GM18505 (cell line): ENCODE results near the gene CRYBG3.

Experiments used
- ATAC-seq: cut with Tn5 transposase; IDR thresholded peaks from one replicate; pipeline ENCODE4 v1.9.1; 2021; ENCODE audit not compliant: unreplicated experiment
- POLR2A ChIP-seq: IDR thresholded peaks from 4 replicates; pipeline ENCODE4 v1.6.1; 2011; ENCODE audit warnings: borderline replicate concordance; ENCODE audit not compliant: insufficient read depth, insufficient read length; ENCODE audit errors: extremely low read depth

Gene CRYBG3

DNA sequence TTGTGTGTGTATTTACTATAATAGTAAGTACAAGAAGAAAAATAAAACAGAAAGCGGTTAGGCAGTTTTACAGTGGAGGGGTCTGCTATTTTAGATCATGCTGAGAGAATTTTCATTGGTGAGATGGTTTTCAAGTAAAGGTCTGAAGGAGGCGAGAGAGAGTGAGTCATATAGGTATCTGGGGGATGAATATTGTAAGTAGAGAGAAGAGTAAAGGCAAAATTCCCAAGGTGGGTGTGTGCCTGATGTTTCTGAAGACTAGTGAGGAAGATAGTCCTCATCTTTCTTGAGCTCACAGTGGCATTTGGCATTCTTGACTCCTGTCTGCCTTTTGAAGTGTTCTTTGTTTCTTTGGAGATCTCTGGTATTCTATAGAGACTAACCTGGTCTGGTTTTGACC is 38.6 kb downstream of the CRYBG3 start:
- no peak for TF ChIP-seq POLR2A
- ATAC-seq = no peak

DNA sequence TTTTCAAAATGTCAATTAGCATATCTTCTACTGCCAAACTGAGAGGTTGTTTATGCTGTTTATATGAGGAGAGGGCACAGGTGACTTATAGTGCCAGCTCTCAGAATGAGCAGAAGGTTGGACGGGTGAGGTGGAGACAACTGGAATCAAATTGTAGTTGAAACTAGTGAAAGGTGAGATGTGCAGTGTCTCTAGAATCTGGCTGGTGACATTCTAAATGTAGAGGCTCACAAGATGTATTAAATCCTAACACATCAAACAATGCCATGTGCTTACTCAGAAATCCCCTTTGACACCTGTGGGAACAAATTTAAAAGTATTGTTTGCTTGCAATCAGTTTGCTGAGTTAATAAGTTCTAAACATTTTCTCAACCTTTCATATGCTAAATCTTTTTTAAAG is 40.8 kb downstream of the CRYBG3 start:
- ATAC-seq = no peak
- no peak for TF ChIP-seq POLR2A

DNA sequence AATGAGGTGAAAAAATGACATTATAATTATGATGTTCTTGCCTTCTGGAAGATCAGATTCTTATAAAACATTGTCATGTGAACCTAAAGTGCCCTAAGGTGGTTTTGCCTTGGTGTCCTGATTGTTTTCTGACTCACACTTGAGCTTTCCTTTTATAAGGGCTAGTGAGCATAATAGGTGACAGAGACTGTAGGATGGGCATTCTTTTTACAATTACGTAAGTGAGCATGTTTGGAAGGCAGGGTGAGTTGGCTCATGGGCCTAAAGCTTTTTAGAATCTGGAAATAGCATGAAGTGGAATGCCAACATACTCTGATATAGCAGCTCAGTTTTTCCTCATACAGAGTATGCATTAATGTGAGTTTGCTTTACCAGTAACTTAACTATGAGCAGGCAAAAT is 41.2 kb downstream of the CRYBG3 start:
- no peak for ATAC-seq
- no peak for TF ChIP-seq POLR2A

DNA sequence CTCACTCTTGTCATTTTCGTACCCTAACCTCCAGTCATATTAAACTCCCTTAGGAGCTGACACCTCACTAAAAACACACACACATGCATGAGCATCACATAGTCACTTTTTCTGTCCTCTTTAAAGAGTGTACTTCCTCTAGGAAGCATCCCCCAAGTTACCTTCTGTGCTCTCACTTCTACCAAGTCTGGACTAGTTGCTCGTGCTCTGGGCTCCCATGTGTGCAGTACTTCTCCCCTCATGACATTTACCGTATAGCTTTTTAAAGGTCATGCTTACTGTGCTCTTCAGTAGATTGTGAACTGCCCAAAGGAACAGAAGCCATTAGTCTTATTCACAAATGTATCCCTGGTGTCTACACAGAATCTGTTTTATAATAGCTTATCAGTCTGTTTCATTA is 42.0 kb downstream of the CRYBG3 start:
- ATAC-seq = no peak
- no peak for TF ChIP-seq POLR2A

DNA sequence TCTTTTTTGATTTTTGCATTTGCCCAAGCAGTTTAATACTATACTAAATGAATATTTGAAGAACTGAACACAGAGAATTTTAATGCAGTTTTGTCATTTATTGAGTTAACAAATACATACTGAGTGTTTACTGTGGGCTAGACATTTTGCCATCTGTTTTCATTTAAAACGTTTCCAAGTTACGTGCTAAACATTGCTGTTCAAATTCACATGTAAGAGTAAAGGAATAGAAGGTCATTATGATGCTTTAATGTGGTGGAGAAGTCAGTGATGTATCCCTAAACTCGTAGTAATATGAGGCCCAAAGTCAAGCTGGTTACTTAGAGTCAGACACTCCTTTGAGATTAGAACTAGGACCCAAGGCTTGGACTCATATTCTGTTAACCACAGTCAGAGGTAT is 49.4 kb downstream of the CRYBG3 start:
- no peak for ATAC-seq
- no peak for TF ChIP-seq POLR2A

DNA sequence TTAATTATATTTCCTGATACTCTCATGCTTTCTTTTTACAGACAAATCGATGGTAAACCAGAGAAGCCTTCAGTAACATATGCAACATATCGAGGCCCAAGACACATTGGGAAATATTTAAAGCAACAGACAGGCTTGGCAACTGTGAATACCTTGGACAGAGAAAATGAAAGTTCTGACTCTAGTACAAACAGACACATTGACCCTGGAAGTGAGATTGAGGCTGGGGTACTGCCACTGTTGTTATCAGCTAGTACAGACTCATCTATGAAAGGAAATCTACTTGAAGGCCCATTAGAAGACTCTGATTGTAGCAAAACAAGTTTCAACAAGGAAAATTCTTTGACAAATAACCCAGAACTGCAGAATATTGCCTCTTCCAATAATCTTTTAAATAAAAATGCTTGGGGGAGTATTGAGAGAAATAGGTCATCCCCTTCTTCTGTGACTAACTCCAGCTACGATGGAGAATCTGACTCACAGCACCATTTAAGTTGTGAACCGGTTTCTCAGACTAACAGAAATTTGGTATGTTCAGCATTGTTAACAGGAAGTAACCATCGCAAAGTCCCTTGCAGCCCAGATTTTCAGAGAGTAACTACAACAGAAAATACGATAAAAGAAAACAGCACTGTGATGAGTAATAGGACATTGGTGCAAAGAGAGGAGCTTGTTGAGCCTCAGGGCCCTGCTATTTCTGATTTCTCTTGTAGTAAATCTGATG is 50.2 kb downstream of the CRYBG3 start:
- no peak for TF ChIP-seq POLR2A
- no peak for ATAC-seq

DNA sequence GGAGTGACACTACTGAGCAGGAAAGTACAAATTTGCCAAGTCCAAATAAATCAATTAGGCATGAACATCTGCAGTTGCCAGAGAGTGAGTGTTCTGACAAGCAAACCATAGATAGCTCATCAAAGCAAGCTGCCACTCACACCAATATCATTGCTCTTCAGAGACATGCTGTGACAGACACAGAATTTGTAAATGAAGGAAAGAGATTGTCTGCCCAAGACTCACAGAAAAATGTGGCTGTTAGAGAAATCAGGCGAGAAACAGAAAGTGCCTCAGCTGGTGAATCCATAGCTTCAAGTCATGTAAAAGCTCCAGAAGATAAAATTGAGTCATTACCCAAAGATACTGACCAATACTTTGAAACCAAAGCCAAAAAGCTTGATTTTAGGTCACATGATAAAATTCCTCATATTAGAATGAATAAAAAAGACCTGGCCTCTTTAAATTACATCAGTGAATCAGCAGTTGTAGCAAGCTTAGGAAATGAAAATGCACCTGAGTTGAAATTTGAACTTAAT is 50.8 kb downstream of the CRYBG3 start:
- ATAC-seq = no peak
- TF ChIP-seq POLR2A = no peak

DNA sequence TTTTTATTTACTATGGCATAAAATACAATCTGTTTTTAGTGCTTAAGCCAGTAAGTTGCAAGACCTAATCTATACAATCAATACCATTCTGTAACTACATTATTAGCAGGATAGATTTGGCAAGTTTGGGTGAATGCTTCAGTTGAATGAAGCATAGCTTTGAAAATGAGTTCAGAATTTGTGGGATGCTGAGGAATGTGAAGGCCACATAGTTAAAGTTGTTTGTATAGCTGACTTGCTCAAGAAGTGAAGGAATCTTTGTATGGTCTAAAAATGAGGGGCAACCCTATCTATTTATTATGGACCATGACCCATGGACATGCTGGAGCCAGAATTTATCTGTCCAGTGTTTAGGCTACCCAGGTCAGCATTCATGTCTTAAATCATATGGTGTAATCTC is 58.5 kb downstream of the CRYBG3 start:
- no peak for TF ChIP-seq POLR2A
- ATAC-seq = no peak

DNA sequence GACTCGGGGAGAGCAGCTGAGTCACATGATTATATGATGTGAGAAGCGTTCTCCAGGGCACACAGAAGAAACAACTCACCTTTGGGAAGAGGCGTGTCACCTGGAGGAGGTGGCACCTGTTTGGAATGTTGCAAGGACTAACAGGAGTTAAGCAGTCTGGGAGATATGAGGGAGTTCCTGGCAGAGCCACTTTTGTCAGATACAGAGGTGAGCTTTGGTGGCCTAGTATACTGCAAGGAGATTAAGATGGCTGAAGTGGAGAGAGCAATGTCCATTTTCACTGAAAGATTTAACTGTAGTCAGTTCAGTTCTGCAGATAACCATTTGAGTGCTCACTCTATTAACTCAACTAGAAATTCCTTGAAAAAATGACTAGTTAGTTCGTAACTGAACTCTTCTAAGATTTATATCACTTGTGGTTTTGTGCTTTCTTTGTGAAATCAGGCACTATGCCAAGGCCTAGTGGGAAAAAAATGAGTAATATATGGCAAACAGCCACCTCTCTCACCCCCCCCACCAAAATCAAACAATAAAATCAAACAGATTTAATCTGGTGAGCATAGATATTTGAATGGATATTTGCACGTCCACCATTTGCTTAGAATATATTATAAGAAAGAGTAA is 61.3 kb downstream of the CRYBG3 start:
- no peak for TF ChIP-seq POLR2A
- no peak for ATAC-seq

DNA sequence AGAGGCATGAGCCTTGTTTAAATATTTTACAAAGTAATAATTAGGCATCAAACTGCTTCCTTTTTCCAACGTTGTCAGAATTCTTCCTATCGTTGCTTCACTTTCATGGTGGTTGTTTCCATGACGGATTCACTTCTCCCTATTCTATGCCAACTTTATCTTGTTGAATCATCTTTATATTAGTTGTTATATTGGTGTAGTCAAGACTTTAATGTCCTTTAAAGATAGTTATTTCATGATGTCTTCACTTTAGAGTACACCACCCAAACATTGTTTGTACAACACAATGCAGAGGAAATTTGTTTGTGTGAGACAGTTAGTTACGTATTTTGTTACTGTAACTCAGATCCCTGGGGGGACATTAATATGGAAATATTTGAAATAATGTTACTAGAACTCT is 61.9 kb downstream of the CRYBG3 start:
- TF ChIP-seq POLR2A = no peak
- ATAC-seq = no peak

DNA sequence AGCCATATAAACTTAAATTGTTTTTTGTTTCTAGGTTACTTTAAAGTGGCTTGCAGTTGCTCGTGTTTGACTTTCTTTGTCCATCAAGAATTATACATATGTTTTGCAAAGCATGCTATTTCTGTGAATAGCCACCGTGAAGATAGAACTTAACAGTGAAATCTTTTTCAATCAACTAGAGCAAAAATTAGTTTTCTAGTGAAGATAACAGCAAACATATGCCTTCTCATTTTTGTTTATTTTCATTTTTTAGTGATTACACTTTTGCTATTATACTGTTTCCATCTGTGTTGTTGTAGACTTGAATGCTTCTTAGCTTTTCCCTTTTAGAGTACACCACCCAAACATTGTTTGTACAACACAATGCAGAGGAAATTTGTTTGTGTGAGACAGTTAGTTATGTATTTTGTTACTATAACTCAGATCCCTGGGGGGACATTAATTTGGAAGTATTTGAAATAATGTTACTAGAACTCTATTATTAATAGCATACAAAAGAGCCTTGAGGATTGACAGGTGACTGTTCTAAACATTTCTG is 62.8 kb downstream of the CRYBG3 start:
- no peak for ATAC-seq
- no peak for TF ChIP-seq POLR2A

DNA sequence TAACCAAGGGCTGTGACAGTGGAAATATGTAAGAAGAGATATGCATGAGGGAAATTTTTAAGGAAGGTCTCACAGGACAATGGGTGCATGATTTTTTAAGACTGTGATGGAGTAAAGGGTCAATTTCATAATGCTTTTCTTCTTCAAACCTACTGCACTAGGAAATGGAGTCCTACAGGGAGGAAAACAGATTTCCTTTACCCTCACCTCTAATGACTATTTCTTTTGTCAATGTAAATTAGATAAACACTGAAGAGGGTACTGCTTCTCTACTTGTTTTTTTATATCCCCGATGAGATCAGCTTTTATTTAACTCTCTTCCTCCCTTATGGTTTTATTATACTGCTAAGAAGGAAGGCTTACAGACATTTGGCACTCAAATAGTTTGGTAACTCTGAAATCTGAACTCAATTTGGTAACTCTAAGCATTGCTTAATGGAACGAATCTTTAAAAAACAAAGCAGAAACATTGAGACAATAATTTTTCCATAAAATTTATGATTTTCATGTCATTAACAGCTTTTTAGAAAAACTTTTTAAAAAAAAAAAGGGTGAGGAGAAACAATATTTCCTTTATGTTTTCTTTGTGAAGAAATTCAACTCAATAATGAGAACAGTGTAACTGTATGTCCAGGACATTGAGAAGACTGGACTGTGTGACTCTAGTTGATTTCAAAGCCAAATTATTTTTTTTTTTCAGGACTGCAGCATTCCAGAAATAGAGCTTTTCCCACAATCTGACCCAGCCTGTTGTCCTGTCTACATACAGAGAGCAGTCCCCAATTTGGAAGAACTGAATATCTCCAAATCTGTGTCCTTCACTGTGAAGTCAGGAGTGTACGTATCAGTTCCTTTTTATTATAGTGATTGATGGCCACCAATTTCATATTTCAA is 64.4 kb downstream of the CRYBG3 start:
- no peak for ATAC-seq
- no peak for TF ChIP-seq POLR2A

DNA sequence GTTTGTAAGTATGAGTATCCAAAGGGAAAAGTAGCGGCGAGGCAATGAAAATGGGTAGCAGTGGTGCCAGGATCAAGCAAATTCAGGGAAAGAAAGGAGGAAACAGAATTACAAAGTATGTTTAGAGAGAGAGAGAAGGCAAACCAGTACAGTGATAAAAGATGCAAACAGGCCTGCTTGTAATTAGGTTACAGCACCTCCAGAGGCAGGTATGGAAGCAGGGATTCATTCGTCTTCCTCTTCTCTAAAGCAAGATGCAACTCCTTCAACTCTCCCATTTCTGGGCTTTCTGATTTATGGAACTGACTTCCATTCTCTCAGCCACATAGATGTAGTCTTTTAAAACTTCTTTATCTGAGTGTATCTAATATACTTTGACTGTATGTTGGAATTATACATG is 68.0 kb downstream of the CRYBG3 start:
- no peak for TF ChIP-seq POLR2A
- no peak for ATAC-seq
